GM21576 (cell line): ENCODE data around the gene PRSS8.

Experiments
- ATAC-seq: cut with Tn5 transposase; IDR thresholded peaks from one replicate; pipeline ENCODE4 v1.9.1; 2021; ENCODE audit warnings: mild to moderate bottlenecking, moderate library complexity; ENCODE audit not compliant: unreplicated experiment

PRSS8 gene

GRCh38 chr16:31130336-31130891 lies 5.1 kb downstream of the PRSS8 start:
- no peak for ATAC-seq

GRCh38 chr16:31129568-31130335 lies 5.8 kb downstream of the PRSS8 start:
- ATAC-seq = no peak

- no peak for ATAC-seq
These were observed 6.6 kb downstream of the PRSS8 start for GRCh38 chr16:31128711-31129567.

GRCh38 chr16:31127182-31127581 lies 8.3 kb downstream of the PRSS8 start:
- no peak for ATAC-seq

GRCh38 chr16:31125844-31126243 lies 9.7 kb downstream of the PRSS8 start:
- no peak for ATAC-seq

- no peak for ATAC-seq
These were observed 15.4 kb downstream of the PRSS8 start for GRCh38 chr16:31120129-31120528.

- ATAC-seq = no peak
These were observed 17.0 kb downstream of the PRSS8 start for GRCh38 chr16:31118223-31119155.

- peak; percentile 88 for ATAC-seq
These were observed 17.9 kb downstream of the PRSS8 start, which contains the start of gene KAT8 for GRCh38 chr16:31117384-31118222. Gene KAT8 (plus strand): TSS chr16:31117664. CDS start chr16:31117682, 18 bp downstream.

- ATAC-seq = no peak
These were observed 21.1 kb downstream of the PRSS8 start for GRCh38 chr16:31114468-31114867.

- no peak for ATAC-seq
These were observed 22.1 kb downstream of the PRSS8 start for GRCh38 chr16:31113121-31114120.

- ATAC-seq = no peak
These were observed 22.8 kb downstream of the PRSS8 start for GRCh38 chr16:31112711-31113110.

GRCh38 chr16:31111881-31112466 lies 23.6 kb downstream of the PRSS8 start:
- ATAC-seq = no peak

- no peak for ATAC-seq
These were observed 25.2 kb downstream of the PRSS8 start for GRCh38 chr16:31110106-31111034.

GRCh38 chr16:31109622-31110021 lies 25.9 kb downstream of the PRSS8 start:
- ATAC-seq = no peak

- ATAC-seq = peak; percentile 3
These were observed 26.6 kb downstream of the PRSS8 start for GRCh38 chr16:31108794-31109558.
